PC-9 (cell line): Measurements from ENCODE around the gene GSTCD. TPM values are rescaled to one million over a fixed set of nuclear protein-coding genes. Genes with fewer than 3 reads are reported as not detected.
"Not testable (repeated sequence)": the region's sequence is repeated elsewhere in the genome, so short reads cannot be mapped to it uniquely, and the experiment has no call there.

Source experiments
- BruUV-seq: library from RNA; stranded (reverse); fragments of 400-500 nt; replicated peaks from 2 replicates; lab custom pipeline; 2021; lab: Mats Ljungman, UMichigan
- CTCF ChIA-PET: fragments of 300-600 bp; sonication (Branson Sonifier 250); formaldehyde crosslinking; loops from one replicate; lab custom pipeline; 2022; ENCODE audit warnings: antibody characterized with exemption; lab: Charles Lee
- POLR2A ChIA-PET: fragments of 300-600 bp; sonication (Branson Sonifier 250); formaldehyde crosslinking; loops from one replicate; lab custom pipeline; 2022; ENCODE audit warnings: antibody characterized with exemption; ENCODE audit not compliant: unreplicated experiment; lab: Charles Lee
- DNase-seq, 2 experiments: peaks; one replicate each; pipeline versions ENCODE4 v3.0.0 to v3.0.0-alpha.2; 2015 to 2022; ENCODE audit warnings: mixed read lengths in 1 of 2
- H2AFZ ChIP-seq: fragments of 200-600 bp; sonication (generic); 2 replicates; pipeline ENCODE4 v1.8.1; 2017; ENCODE audit warnings: antibody characterized with exemption
- H3F3A ChIP-seq: fragments of 200-600 bp; sonication (generic); 2 replicates; pipeline ENCODE4 v1.8.1; 2017; ENCODE audit warnings: antibody characterized with exemption, mild to moderate bottlenecking, low read depth; ENCODE audit not compliant: insufficient read depth
- H3K27ac ChIP-seq: fragments of 200-600 bp; sonication (generic); 2 replicates; pipeline ENCODE4 v1.6.1; 2016; ENCODE audit warnings: mixed run types
- H3K27me3 ChIP-seq: fragments of 200-600 bp; sonication (generic); 2 replicates; pipeline ENCODE4 v1.6.1; 2016; ENCODE audit warnings: low read depth, mixed run types; ENCODE audit not compliant: insufficient read depth
- H3K36me3 ChIP-seq: fragments of 200-600 bp; sonication (generic); 2 replicates; pipeline ENCODE4 v1.6.1; 2016; ENCODE audit warnings: low read depth, mixed run types
- H3K4me1 ChIP-seq: fragments of 200-600 bp; sonication (generic); replicated peaks from 2 replicates; pipeline ENCODE4 v1.6.1; 2016; ENCODE audit warnings: mixed run types; ENCODE audit not compliant: insufficient read depth
- H3K4me2 ChIP-seq: fragments of 200-600 bp; sonication (generic); 2 replicates; pipeline ENCODE4 v1.6.1; 2017; ENCODE audit warnings: mixed run types
- H3K4me3 ChIP-seq: fragments of 200-600 bp; sonication (generic); 2 replicates; pipeline ENCODE4 v1.6.1; 2016; ENCODE audit warnings: mixed run types
- H3K79me2 ChIP-seq: fragments of 200-600 bp; sonication (generic); 2 replicates; pipeline ENCODE4 v1.6.1; 2017; ENCODE audit warnings: low read depth, mixed run types
- H3K9me2 ChIP-seq: fragments of 200-600 bp; sonication (generic); 2 replicates; pipeline ENCODE4 v1.8.1; 2017; ENCODE audit warnings: mild to moderate bottlenecking; ENCODE audit not compliant: insufficient read depth
- H3K9me3 ChIP-seq: fragments of 200-600 bp; sonication (generic); 2 replicates; pipeline ENCODE4 v1.8.1; 2016; ENCODE audit warnings: low read depth; ENCODE audit not compliant: insufficient read depth
- H4K20me1 ChIP-seq: fragments of 200-600 bp; sonication (generic); 2 replicates; pipeline ENCODE4 v1.8.1; 2017; ENCODE audit not compliant: insufficient read depth
- EZH2 ChIP-seq: fragments of 200-600 bp; sonication (generic); IDR thresholded peaks from 2 replicates; pipeline ENCODE4 v1.8.0; 2017; ENCODE audit warnings: antibody characterized with exemption, low read depth
- intact Hi-C: fragments of 100-400 bp; cut with micrococcal nuclease; formaldehyde crosslinking; loops from one replicate; pipeline ENCODE4 v1.10.0; 2022; ENCODE audit not compliant: unreplicated experiment
- total RNA-seq: library from RNA; stranded (reverse); gene quantifications from 2 replicates; pipeline ENCODE4 v1.2.3, GENCODE V29; 2021
- TF ChIP-seq, protein P1 (sequence below): fragments of 200-600 bp; sonication (generic); conservative IDR thresholded peaks from 2 replicates; pipeline ENCODE4 v1.6.1; 2017; ENCODE audit warnings: mixed run types, antibody characterized with exemption, mild to moderate bottlenecking, moderate library complexity

GSTCD gene
- total RNA-seq, 1 experiment from 2014 or later, result 11.4 TPM

DNA sequence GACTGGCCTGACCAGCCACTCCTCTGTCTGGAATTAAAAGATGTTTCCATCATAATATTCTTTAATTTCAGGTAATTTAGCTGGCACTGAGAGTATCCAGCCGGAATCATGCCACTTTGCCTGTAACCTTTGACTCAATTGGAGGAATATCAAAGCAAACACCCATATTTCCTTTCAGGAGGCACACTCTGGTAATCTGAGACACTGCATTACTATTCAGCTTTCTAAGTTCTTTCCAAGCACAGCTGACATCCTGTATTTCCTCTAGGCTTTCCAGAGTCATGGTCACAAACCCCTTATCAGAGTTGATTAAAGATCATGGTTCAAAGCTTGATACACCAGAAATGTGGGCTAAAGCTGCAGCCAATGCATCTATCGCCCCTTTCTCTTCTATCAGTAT lies 29.4 kb upstream of the GSTCD start:
- Histone ChIP-seq H3K4me2 (no peak overlapping the region), H3K9me2 (no peaks in the 10 kb centered on the region), H3K36me3 (no peaks in the 10 kb centered on the region), H2AFZ (no peak overlapping the region), H3K27me3 (no peaks in the 10 kb centered on the region), H3K9me3 (no peaks in the 10 kb centered on the region), H3K4me1 (peaks cover 14% of the 10 kb centered on the region), H3F3A (peaks cover 11% of the 10 kb centered on the region), H3K27ac (no peak overlapping the region), H3K79me2 (no peaks in the 10 kb centered on the region), H4K20me1 (no peaks in the 10 kb centered on the region), H3K4me3 (no peak overlapping the region)
- no TSS peak for BruUV-seq
- intact Hi-C loops, result no loop called here
- POLR2A ChIA-PET, result interaction anchor here (0.6 kb wide), 1 partner anchor 1139 kb away, joined by 3 read pairs; no protein-coding TSS in a partner anchor
- CTCF ChIA-PET, result no interaction called here
- DNase-seq, result peak in 1 of 2 experiments; percentile 37
- TF ChIP-seq, protein P1, sequence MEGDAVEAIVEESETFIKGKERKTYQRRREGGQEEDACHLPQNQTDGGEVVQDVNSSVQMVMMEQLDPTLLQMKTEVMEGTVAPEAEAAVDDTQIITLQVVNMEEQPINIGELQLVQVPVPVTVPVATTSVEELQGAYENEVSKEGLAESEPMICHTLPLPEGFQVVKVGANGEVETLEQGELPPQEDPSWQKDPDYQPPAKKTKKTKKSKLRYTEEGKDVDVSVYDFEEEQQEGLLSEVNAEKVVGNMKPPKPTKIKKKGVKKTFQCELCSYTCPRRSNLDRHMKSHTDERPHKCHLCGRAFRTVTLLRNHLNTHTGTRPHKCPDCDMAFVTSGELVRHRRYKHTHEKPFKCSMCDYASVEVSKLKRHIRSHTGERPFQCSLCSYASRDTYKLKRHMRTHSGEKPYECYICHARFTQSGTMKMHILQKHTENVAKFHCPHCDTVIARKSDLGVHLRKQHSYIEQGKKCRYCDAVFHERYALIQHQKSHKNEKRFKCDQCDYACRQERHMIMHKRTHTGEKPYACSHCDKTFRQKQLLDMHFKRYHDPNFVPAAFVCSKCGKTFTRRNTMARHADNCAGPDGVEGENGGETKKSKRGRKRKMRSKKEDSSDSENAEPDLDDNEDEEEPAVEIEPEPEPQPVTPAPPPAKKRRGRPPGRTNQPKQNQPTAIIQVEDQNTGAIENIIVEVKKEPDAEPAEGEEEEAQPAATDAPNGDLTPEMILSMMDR, result no peak
- no peak for TF ChIP-seq EZH2

DNA sequence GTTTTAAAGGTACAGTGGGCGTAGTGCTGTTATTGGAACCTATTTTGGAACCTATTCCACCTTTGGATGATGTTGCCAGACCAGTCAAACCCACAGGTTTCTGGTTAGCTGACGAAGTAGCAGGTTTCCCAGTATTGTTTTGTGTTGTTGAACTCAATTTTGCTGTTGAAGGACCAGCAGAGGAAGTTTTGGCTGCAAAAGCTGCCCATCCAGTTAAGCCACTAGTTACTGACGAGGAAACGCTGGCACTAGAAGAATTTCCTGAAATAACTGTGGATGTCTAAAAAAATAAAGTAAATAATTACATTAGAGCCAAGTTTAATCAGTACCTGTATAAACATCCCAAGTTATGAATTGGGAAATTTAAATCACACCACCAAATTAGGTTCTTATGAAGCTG lies 25.5 kb upstream of the GSTCD start:
- Histone ChIP-seq H3K4me3 (no peak overlapping the region), H3K9me3 (no peaks in the 10 kb centered on the region), H3K79me2 (no peaks in the 10 kb centered on the region), H3F3A (peaks cover 11% of the 10 kb centered on the region), H3K4me2 (peak overlapping the region; percentile 31), H3K27ac (peak overlapping the region; percentile 37; the same call in 1 of the 2 replicates), H3K36me3 (no peaks in the 10 kb centered on the region), H4K20me1 (no peaks in the 10 kb centered on the region), H3K9me2 (no peaks in the 10 kb centered on the region), H2AFZ (no peak overlapping the region), H3K4me1 (peaks cover 14% of the 10 kb centered on the region), H3K27me3 (no peaks in the 10 kb centered on the region)
- POLR2A ChIA-PET, result no interaction called here
- TF ChIP-seq, protein P1, result no peak
- no peak for TF ChIP-seq EZH2
- no TSS peak for BruUV-seq
- CTCF ChIA-PET, result interaction anchor here (0.6 kb wide), 1 partner anchor 16 kb away, joined by 3 read pairs; no protein-coding TSS in a partner anchor
- intact Hi-C loops, result no loop called here
- peak; percentile 65 to 85 for DNase-seq

GRCh38 chr4:105686571-105686970 lies 22.0 kb upstream of the GSTCD start:
- Histone ChIP-seq H3K9me3 (no peaks in the 10 kb centered on the region), H4K20me1 (no peaks in the 10 kb centered on the region), H3K79me2 (no peaks in the 10 kb centered on the region), H3K4me1 (peaks cover 6% of the 10 kb centered on the region), H3F3A (peaks cover 11% of the 10 kb centered on the region), H3K9me2 (no peaks in the 10 kb centered on the region), H2AFZ (no peak overlapping the region), H3K27ac (no peak overlapping the region), H3K4me2 (no peak overlapping the region), H3K4me3 (no peak overlapping the region), H3K36me3 (no peaks in the 10 kb centered on the region), H3K27me3 (no peaks in the 10 kb centered on the region)
- intact Hi-C loops, result no loop called here
- CTCF ChIA-PET, result no interaction called here
- TF ChIP-seq EZH2, result no peak
- TF ChIP-seq, protein P1, result no peak
- no TSS peak for BruUV-seq
- POLR2A ChIA-PET, result no interaction called here
- no peak for DNase-seq

GRCh38 chr4:105694812-105695211 lies 13.8 kb upstream of the GSTCD start:
- H3K9me3 ChIP-seq, H3K4me3 ChIP-seq, H2AFZ ChIP-seq, H3K79me2 ChIP-seq, H3K27ac ChIP-seq, H3K27me3 ChIP-seq, H3K4me1 ChIP-seq, BruUV-seq, CTCF ChIA-PET, H3K4me2 ChIP-seq, H3F3A ChIP-seq, DNase-seq, H4K20me1 ChIP-seq, H3K9me2 ChIP-seq, POLR2A ChIA-PET, H3K36me3 ChIP-seq, intact Hi-C loops: not testable (repeated sequence)

GRCh38 chr4:105695832-105696231 lies 12.8 kb upstream of the GSTCD start:
- CTCF ChIA-PET, H3K9me3 ChIP-seq, H3K9me2 ChIP-seq, H3K4me3 ChIP-seq, H2AFZ ChIP-seq, intact Hi-C loops, H3K4me2 ChIP-seq, BruUV-seq, H3F3A ChIP-seq, H3K79me2 ChIP-seq, DNase-seq, H3K4me1 ChIP-seq, H4K20me1 ChIP-seq, H3K27ac ChIP-seq, H3K36me3 ChIP-seq, H3K27me3 ChIP-seq: not testable (repeated sequence)
- POLR2A ChIA-PET, result interaction anchor here (0.6 kb wide), 1 partner anchor 63 kb away, joined by 3 read pairs; no protein-coding TSS in a partner anchor
